K562 (cell line): ENCODE results near the gene MYO6. TPM values are rescaled to one million over a fixed set of nuclear protein-coding genes. Genes with fewer than 3 reads are reported as not detected.

ENCODE experiments used
- ARHGAP35 ChIP-seq: fragments of 450-650 bp; IDR thresholded peaks from 2 replicates; pipeline ENCODE4 v1.6.1; 2018; ENCODE audit not compliant: partially characterized antibody
- CGGBP1 ChIP-seq: fragments of 250-450 bp; sonication (Bioruptor Pico); IDR thresholded peaks from 2 replicates; pipeline ENCODE4 v1.9.0; 2021; ENCODE audit warnings: mild to moderate bottlenecking
- ESRRB ChIP-seq: fragments of 250-450 bp; sonication (Bioruptor Pico); IDR thresholded peaks from 2 replicates; pipeline ENCODE4 v1.5.0; 2020; ENCODE audit warnings: mild to moderate bottlenecking, moderate library complexity, borderline replicate concordance
- MIER1 ChIP-seq: fragments of 450-650 bp; IDR thresholded peaks from 2 replicates; pipeline ENCODE4 v1.6.1; 2016; ENCODE audit warnings: antibody characterized with exemption, mild to moderate bottlenecking, low read depth
- MTA1 ChIP-seq: fragments of 450-650 bp; IDR thresholded peaks from 2 replicates; pipeline ENCODE4 v1.6.1; 2017; ENCODE audit warnings: borderline replicate concordance
- NR4A1 ChIP-seq, 2 experiments: fragments of 250-450 bp in 1 of 2; fragments of 450-650 bp in 1 of 2; sonication (Bioruptor Pico) in 1 of 2; IDR thresholded peaks; 2 replicates each; pipeline versions ENCODE4 v1.4.0 to v1.6.1; 2016 to 2020; ENCODE audit warnings: mild to moderate bottlenecking in 2 of 2, missing compliant biosample characterization in 1 of 2, missing genetic modification characterization in 1 of 2, moderate library complexity in 1 of 2
- RERE ChIP-seq: sonication (generic); formaldehyde crosslinking; IDR thresholded peaks from 2 replicates; pipeline ENCODE4 v1.8.0; 2023; ENCODE audit warnings: missing genetic modification reagents, mild to moderate bottlenecking, borderline replicate concordance
- RNF2 ChIP-seq: sonication (generic); IDR thresholded peaks from 2 replicates; pipeline ENCODE4 v1.6.1; 2016
- SPI1 ChIP-seq: IDR thresholded peaks from 2 replicates; pipeline ENCODE4 v1.6.1; 2011; ENCODE audit warnings: low read depth, low read length, control low read depth, borderline replicate concordance
- TRIM25 ChIP-seq: fragments of 450-650 bp; IDR thresholded peaks from 2 replicates; pipeline ENCODE4 v1.7.0; 2016; ENCODE audit warnings: borderline replicate concordance
- polyA plus RNA-seq, 8 experiments: library from polyadenylated mRNA; depleted of rRNA in 4 of 8; stranded (reverse) in 5 of 8; unstranded in 3 of 8; fragments of >200 nt; fragmentation: Nextera tagmentation in 2 of 8; fragmentation: Illumina TruSeq in 1 of 8; extraction: Ambion mirVana in 2 of 8; extraction: Trizol in 1 of 8; gene quantifications; 2 replicates each; pipeline versions ENCODE4 v1.2.1 to v1.2.3, GENCODE V29; 2011 to 2014; ENCODE audit warnings: inconsistent platforms in 1 of 8, missing spikeins in 1 of 8
- total RNA-seq, 7 experiments: library from RNA; depleted of rRNA in 6 of 7; stranded (reverse); fragments of >200 nt in 6 of 7; fragmentation: Illumina TruSeq in 2 of 7; extraction: Trizol in 2 of 7; gene quantifications; 2 replicates each; pipeline versions ENCODE4 v1.2.1 to v1.2.3, GENCODE V29; 2011 to 2021; ENCODE audit warnings: low replicate concordance in 1 of 7

The MYO6 gene
- total and polyA plus RNA-seq, 9 of the 15 experiments (the other 6 are each of a cell fraction or from before 2014, with no cell fraction given), result 1.3 to 5.5 (median 2.7) TPM

GRCh38 chr6:75922226-75922625 is 173.2 kb downstream of the MYO6 start (continued):
- no peak for TF ChIP-seq TRIM25
- no peak for TF ChIP-seq MTA1
- no peak for TF ChIP-seq MIER1
- no peak for TF ChIP-seq SPI1
- no peak for TF ChIP-seq ESRRB (CRISPR knock-in tag)
- no peak for TF ChIP-seq NR4A1 (CRISPR knock-in tag; IDR thresholded peaks at IDR 0.05)
- TF ChIP-seq NR4A1 (tag; IDR thresholded peaks at IDR 0.05), result no peak
- no peak for TF ChIP-seq RERE (CRISPR knock-in tag)
- TF ChIP-seq CGGBP1, result no peak
- no peak for TF ChIP-seq ARHGAP35
- no peak for TF ChIP-seq RNF2
